Smooth muscle cell (in vitro differentiated cells): ENCODE data around the gene INTS1. TPM values are rescaled to one million over a fixed set of nuclear protein-coding genes. Genes with fewer than 3 reads are reported as not detected.
"Not testable (repeated sequence)": the region's sequence is repeated elsewhere in the genome, so short reads cannot be mapped to it uniquely, and the experiment has no call there.

Experiments
- DNase-seq: peaks from one replicate; lab custom pipeline; 2025; ENCODE audit not compliant: unreplicated experiment; lab: John Stamatoyannopoulos, UW
- H2AFZ ChIP-seq: fragments of 200-600 bp; sonication (generic); 2 replicates; pipeline ENCODE4 v1.6.0; 2016; ENCODE audit warnings: antibody characterized with exemption, low read depth, mild to moderate bottlenecking
- H3F3A ChIP-seq: fragments of 200-600 bp; sonication (generic); 2 replicates; pipeline ENCODE4 v1.6.0; 2017; ENCODE audit warnings: antibody characterized with exemption, low read depth
- H3K27ac ChIP-seq: fragments of 200-600 bp; sonication (generic); 2 replicates; pipeline ENCODE4 v1.5.1; 2016; ENCODE audit warnings: low read depth, mild to moderate bottlenecking
- H3K27me3 ChIP-seq: fragments of 200-600 bp; sonication (generic); 2 replicates; pipeline ENCODE4 v1.6.1; 2016; ENCODE audit warnings: low read depth, mild to moderate bottlenecking
- H3K36me3 ChIP-seq: fragments of 200-600 bp; sonication (generic); 2 replicates; pipeline ENCODE4 v1.5.1; 2016; ENCODE audit warnings: low read depth
- H3K4me1 ChIP-seq: fragments of 200-600 bp; sonication (generic); 2 replicates; pipeline ENCODE4 v1.5.1; 2016; ENCODE audit warnings: low read depth
- H3K4me2 ChIP-seq: fragments of 200-600 bp; sonication (generic); 2 replicates; pipeline ENCODE4 v1.6.0; 2016; ENCODE audit warnings: mild to moderate bottlenecking
- H3K4me3 ChIP-seq: fragments of 200-600 bp; sonication (generic); 2 replicates; pipeline ENCODE4 v1.5.1; 2016; ENCODE audit warnings: mild to moderate bottlenecking
- H3K79me2 ChIP-seq: fragments of 200-600 bp; sonication (generic); 2 replicates; pipeline ENCODE4 v1.6.0; 2016; ENCODE audit warnings: low read depth, mild to moderate bottlenecking
- H3K9ac ChIP-seq: fragments of 200-600 bp; sonication (generic); 2 replicates; pipeline ENCODE4 v1.6.0; 2016; ENCODE audit warnings: low read depth
- H3K9me3 ChIP-seq: fragments of 200-600 bp; sonication (generic); replicated peaks from 2 replicates; pipeline ENCODE4 v1.5.1; 2016; ENCODE audit warnings: low read depth
- H4K20me1 ChIP-seq: fragments of 200-600 bp; sonication (generic); 2 replicates; pipeline ENCODE4 v1.6.0; 2016; ENCODE audit warnings: low read depth
- CTCF ChIP-seq: fragments of 200-600 bp; sonication (generic); IDR thresholded peaks from 2 replicates; pipeline ENCODE4 v1.5.1; 2017; ENCODE audit warnings: borderline replicate concordance, mild to moderate bottlenecking, antibody characterized with exemption; ENCODE audit not compliant: insufficient read depth, poor library complexity, severe bottlenecking
- WGBS: methylation state at CpG from one replicate; pipeline ENCODE4 v1.1.7; 2016; ENCODE audit warnings: low lambda C conversion rate; 5-methylcytosine and 5-hydroxymethylcytosine counted together
- polyA plus RNA-seq: library from polyadenylated mRNA; unstranded; fragments of >200 nt; fragmentation: Nextera tagmentation; extraction: Ambion mirVana; gene quantifications from 2 replicates; pipeline ENCODE4 v1.2.1, GENCODE V29; 2016
- total RNA-seq: library from RNA; depleted of rRNA; stranded (reverse); fragments of >200 nt; gene quantifications from 2 replicates; pipeline ENCODE4 v1.2.3, GENCODE V29; 2014

The INTS1 gene
- total and polyA plus RNA-seq, 2 experiments from 2014 or later: 18.2 to 51.2 TPM

GRCh38 chr7:1444925-1445322 lies 59.3 kb downstream of the INTS1 start:
- Histone ChIP-seq H3K36me3 (no peaks in the 10 kb centered on the region), H3K4me1 (no peaks in the 10 kb centered on the region), H3K9ac (no peak overlapping the region), H3K27ac (no peak overlapping the region), H3K9me3 (no peaks in the 10 kb centered on the region), H3K27me3 (no peaks in the 10 kb centered on the region), H3K4me2 (no peak overlapping the region), H3F3A (no peaks in the 10 kb centered on the region), H3K79me2 (no peaks in the 10 kb centered on the region), H2AFZ (no peak overlapping the region), H4K20me1 (no peaks in the 10 kb centered on the region), H3K4me3 (no peak overlapping the region)
- 91% methylated on average over 14 of the region's 24 CpGs for WGBS
- DNase-seq: no peak
- TF ChIP-seq CTCF: no peak

- 95% methylated on average over 28 of the region's 45 CpGs for WGBS
- DNase-seq: no peak
- no peaks in the 10 kb centered on the region for H3K9me3 ChIP-seq
- H4K20me1 ChIP-seq: no peaks in the 10 kb centered on the region
- H3K36me3 ChIP-seq: no peaks in the 10 kb centered on the region
- TF ChIP-seq CTCF: no peak
- no peaks in the 10 kb centered on the region for H3K4me1 ChIP-seq
- no peaks in the 10 kb centered on the region for H3F3A ChIP-seq
- no peak overlapping the region for H3K9ac ChIP-seq
- no peaks in the 10 kb centered on the region for H3K79me2 ChIP-seq
- no peaks in the 10 kb centered on the region for H3K27me3 ChIP-seq
- H3K27ac ChIP-seq: no peak overlapping the region
- H2AFZ ChIP-seq: no peak overlapping the region
- H3K4me3 ChIP-seq: no peak overlapping the region
- H3K4me2 ChIP-seq: no peak overlapping the region
These were observed 59.8 kb downstream of the INTS1 start for GRCh38 chr7:1444214-1444924.

GRCh38 chr7:1443587-1444200 lies 60.5 kb downstream of the INTS1 start:
- H3K27me3 ChIP-seq, H3K79me2 ChIP-seq, H3K9ac ChIP-seq, H3K9me3 ChIP-seq, H4K20me1 ChIP-seq, DNase-seq, H3K4me2 ChIP-seq, H3K36me3 ChIP-seq, H3F3A ChIP-seq, H3K4me3 ChIP-seq, H2AFZ ChIP-seq, H3K4me1 ChIP-seq, H3K27ac ChIP-seq: not testable (repeated sequence)
- 94% methylated on average over 21 of the region's 42 CpGs for WGBS

GRCh38 chr7:1442355-1443124 lies 61.6 kb downstream of the INTS1 start:
- no peak for DNase-seq
- Histone ChIP-seq H3K27ac (no peak overlapping the region), H3K79me2 (no peaks in the 10 kb centered on the region), H3K9me3 (no peaks in the 10 kb centered on the region), H3K9ac (no peak overlapping the region), H3K36me3 (no peaks in the 10 kb centered on the region), H4K20me1 (no peaks in the 10 kb centered on the region), H3K4me2 (no peak overlapping the region), H3K4me1 (no peaks in the 10 kb centered on the region), H3F3A (no peaks in the 10 kb centered on the region), H2AFZ (no peak overlapping the region), H3K27me3 (no peaks in the 10 kb centered on the region), H3K4me3 (no peak overlapping the region)
- no peak for TF ChIP-seq CTCF
- WGBS: 94% methylated on average over 15 of the region's 20 CpGs
